Stomach (tissue), 9 donors: ENCODE measurements around the gene RAPGEF3. TPM values are rescaled to one million over a fixed set of nuclear protein-coding genes. Genes with fewer than 3 reads are reported as not detected.

ENCODE experiments used
- DNase-seq, 2 donors: peaks; one replicate each; pipeline versions ENCODE4 v3.0.0 to v3.0.0-alpha.2; 2013 to 2019
- H3K27ac ChIP-seq, 5 donors: fragments of 200-600 bp in 4 of 5; sonication (generic) in 4 of 5; one replicate each; pipeline ENCODE4 v1.5.1; 2013 to 2019; ENCODE audit warnings: mild to moderate bottlenecking in 1 of 5, moderate library complexity in 1 of 5
- H3K27me3 ChIP-seq, 3 donors: fragments of 200-600 bp; sonication (generic); one replicate each; pipeline ENCODE4 v1.5.1; 2017 to 2019; ENCODE audit warnings: mixed run types in 1 of 3
- H3K36me3 ChIP-seq, 4 donors: fragments of 200-600 bp; sonication (generic); 1 replicate in 3 of 4; 2 replicates in 1 of 4; pipeline ENCODE4 v1.5.1; 2016 to 2019
- H3K4me1 ChIP-seq, 4 donors: fragments of 200-600 bp; sonication (generic); one replicate each; pipeline ENCODE4 v1.5.1; 2016 to 2019
- H3K4me3 ChIP-seq, 4 donors: fragments of 200-600 bp; sonication (generic) in 3 of 4; one replicate each; pipeline ENCODE4 v1.5.1; 2016 to 2019; ENCODE audit warnings: mild to moderate bottlenecking in 1 of 4
- H3K9me3 ChIP-seq, 4 donors: fragments of 200-600 bp; sonication (generic); one replicate each; pipeline ENCODE4 v1.5.1; 2016 to 2019
- CTCF ChIP-seq, 7 experiments: fragments of 450-650 bp in 4 of 7; fragments of 200-600 bp in 3 of 7; sonication (generic) in 3 of 7; IDR thresholded peaks; one replicate each; pipeline ENCODE4 v1.5.1; 2016 to 2019; ENCODE audit warnings: antibody characterized with exemption in 7 of 7, control low read depth in 2 of 7, mild to moderate bottlenecking in 1 of 7
- EP300 ChIP-seq: sonication (generic); formaldehyde crosslinking; IDR thresholded peaks from one replicate; pipeline ENCODE4 v1.6.1; 2017; ENCODE audit warnings: antibody characterized with exemption
- POLR2A ChIP-seq, 4 donors: fragments of 450-650 bp; IDR thresholded peaks; one replicate each; pipeline ENCODE4 v1.6.1; 2016; ENCODE audit warnings: antibody characterized with exemption in 4 of 4, control low read depth in 2 of 4, mild to moderate bottlenecking in 1 of 4, moderate library complexity in 1 of 4
- POLR2AphosphoS5 ChIP-seq, 3 donors: sonication (generic); formaldehyde crosslinking; IDR thresholded peaks; one replicate each; pipeline ENCODE4 v1.6.1; 2016; ENCODE audit warnings: antibody characterized with exemption in 3 of 3
- WGBS, 5 donors: extraction: QIAGEN DNeasy Blood & Tissue Kit in 3 of 5; methylation state at CpG; one replicate each; pipeline versions ENCODE4 v1.1.5 to v1.1.7; 2013 to 2018; 5-methylcytosine and 5-hydroxymethylcytosine counted together
- intact Hi-C: fragments of 100-400 bp; cut with DNase I; formaldehyde crosslinking; loops from one replicate; pipeline ENCODE4 v1.15.1; 2023; ENCODE audit warnings: low total_unique reads
- polyA plus RNA-seq, 3 donors: library from polyadenylated mRNA; stranded (reverse); fragments of 200-250 nt; gene quantifications; one replicate each; pipeline ENCODE4 v1.2.3, GENCODE V29; 2013
- total RNA-seq, 5 donors: library from RNA; depleted of rRNA; stranded (reverse); fragments of >200 nt; gene quantifications; one replicate each; pipeline versions ENCODE4 v1.1.0 to v1.2.3, GENCODE V29; 2014 to 2016
- donor health status: healthy with polysubstance abuse.
- donor health status: Bipolar disorder and iron deficiency.
- donor health status: healthy.

The RAPGEF3 gene
- total and polyA plus RNA-seq, 8 donors, result 15.9 to 114 (median 23.9) TPM

GRCh38 chr12:47783024-47783755 is 24.5 kb upstream of the RAPGEF3 start:
- no peak for TF ChIP-seq POLR2AphosphoS5 (IDR thresholded peaks at IDR 0.05)
- TF ChIP-seq CTCF (IDR thresholded peaks at IDR 0.05), result no peak
- no peak for TF ChIP-seq EP300
- no peak for TF ChIP-seq POLR2A (IDR thresholded peaks at IDR 0.05)
- no peak for DNase-seq
- intact Hi-C loops, result loop anchor here (5.0 kb wide), 1 partner anchor 66 kb away; no protein-coding TSS in a partner anchor
- Histone ChIP-seq H3K27me3 (no peaks in the 10 kb centered on the region), H3K4me3 (no peak overlapping the region), H3K9me3 (no peaks in the 10 kb centered on the region), H3K36me3 (peaks cover 53 to 81% (median 73%) of the 10 kb centered on the region in 4 donors), H3K27ac (peak overlapping the region in 2 of 5 donors; percentile 21 to 42), H3K4me1 (peaks cover 8 to 50% (median 27%) of the 10 kb centered on the region in 4 donors)
- 79 to 88% (median 85%) methylated on average over 10 to 17 of the region's 17 CpGs for WGBS, 5 donors

GRCh38 chr12:47782372-47782770 is 23.7 kb upstream of the RAPGEF3 start:
- 52 to 74% (median 63%) methylated on average over 8 of the region's 8 CpGs for WGBS, 5 donors
- no peak for DNase-seq
- TF ChIP-seq CTCF (IDR thresholded peaks at IDR 0.05), result no peak
- TF ChIP-seq EP300, result no peak
- TF ChIP-seq POLR2A (IDR thresholded peaks at IDR 0.05), result no peak
- no peak for TF ChIP-seq POLR2AphosphoS5 (IDR thresholded peaks at IDR 0.05)
- H3K4me1 ChIP-seq, result peaks cover 15 to 54% (median 34%) of the 10 kb centered on the region in 4 donors
- intact Hi-C loops, result loop anchor here (5.0 kb wide), 1 partner anchor 65 kb away; no protein-coding TSS in a partner anchor
- H3K27ac ChIP-seq, result peak overlapping the region in 4 of 5 donors; percentile 0 to 42 (median 30)
- peaks cover 45 to 73% (median 65%) of the 10 kb centered on the region in 4 donors for H3K36me3 ChIP-seq
- H3K9me3 ChIP-seq, result no peaks in the 10 kb centered on the region
- H3K4me3 ChIP-seq, result no peak overlapping the region
- H3K27me3 ChIP-seq, result no peaks in the 10 kb centered on the region

- WGBS, 5 donors, result 58 to 72% (median 63%) methylated on average over 11 to 13 of the region's 13 CpGs
- intact Hi-C loops, result loop anchor here (5.0 kb wide), 1 partner anchor 64 kb away; no protein-coding TSS in a partner anchor
These were observed 23.0 kb upstream of the RAPGEF3 start for GRCh38 chr12:47781479-47782371.

More at GRCh38 chr12:47781479-47782371, 23.0 kb upstream of the RAPGEF3 start:
- Histone ChIP-seq H3K36me3 (peaks cover 38 to 66% (median 59%) of the 10 kb centered on the region in 4 donors), H3K9me3 (no peaks in the 10 kb centered on the region), H3K4me1 (peaks cover 22 to 54% (median 40%) of the 10 kb centered on the region in 4 donors), H3K27me3 (no peaks in the 10 kb centered on the region), H3K27ac (peak overlapping the region in 4 of 5 donors; percentile 0 to 42 (median 30)), H3K4me3 (no peak overlapping the region)
- TF ChIP-seq EP300, result no peak
- TF ChIP-seq POLR2A (IDR thresholded peaks at IDR 0.05), result no peak
- no peak for TF ChIP-seq POLR2AphosphoS5 (IDR thresholded peaks at IDR 0.05)
- no peak for TF ChIP-seq CTCF (IDR thresholded peaks at IDR 0.05)
- DNase-seq, result no peak
